ENCODE measurements around the gene SPATA9.
"Not testable (repeated sequence)": the region's sequence is repeated elsewhere in the genome, so short reads cannot be mapped to it uniquely, and the experiment has no call there.

SPATA9 gene

DNA sequence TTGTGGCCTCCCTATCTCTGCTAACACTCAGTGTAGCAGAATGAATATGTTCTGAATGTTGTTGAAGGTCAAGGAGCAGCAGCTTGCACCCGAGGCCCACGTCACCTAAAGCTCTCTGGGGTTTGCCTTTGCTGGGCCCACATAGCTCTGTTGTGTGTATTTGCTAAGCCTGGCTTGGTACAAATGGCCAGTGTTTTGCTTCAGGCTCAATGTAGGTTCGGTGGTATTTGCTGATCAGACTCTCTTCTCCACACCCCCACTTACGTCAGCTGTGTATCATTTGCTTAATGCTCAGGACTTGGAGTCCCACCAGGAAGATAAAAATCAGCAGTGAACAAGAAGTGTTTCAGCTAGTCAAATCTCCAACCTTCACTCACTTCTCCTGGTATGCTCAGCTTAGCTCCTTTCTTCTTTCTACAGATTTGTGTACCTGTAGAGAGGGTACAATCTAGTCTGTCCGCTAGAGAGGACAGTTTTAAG lies 41.0 kb downstream of the SPATA9 start:
- no peak for DNase-seq

DNA sequence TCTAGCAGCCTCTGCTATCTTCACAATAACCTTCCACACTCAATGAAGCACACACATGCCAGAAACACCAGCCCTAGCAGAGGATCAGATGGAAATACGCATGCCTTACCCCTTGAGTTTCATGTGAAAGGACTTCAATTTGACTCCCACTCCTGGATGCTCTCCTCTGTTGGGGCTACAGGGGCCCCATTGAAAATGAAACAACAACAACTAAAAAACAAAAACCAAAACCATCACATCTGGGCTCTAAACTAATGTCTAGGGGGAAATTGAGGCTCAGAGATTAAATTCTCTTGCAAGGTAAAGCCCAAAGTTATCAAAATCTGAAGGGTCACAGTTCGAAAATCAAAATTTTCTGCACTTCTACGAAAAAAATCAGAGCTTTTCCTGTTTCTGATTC lies 44.2 kb downstream of the SPATA9 start:
- no peak for DNase-seq

DNA sequence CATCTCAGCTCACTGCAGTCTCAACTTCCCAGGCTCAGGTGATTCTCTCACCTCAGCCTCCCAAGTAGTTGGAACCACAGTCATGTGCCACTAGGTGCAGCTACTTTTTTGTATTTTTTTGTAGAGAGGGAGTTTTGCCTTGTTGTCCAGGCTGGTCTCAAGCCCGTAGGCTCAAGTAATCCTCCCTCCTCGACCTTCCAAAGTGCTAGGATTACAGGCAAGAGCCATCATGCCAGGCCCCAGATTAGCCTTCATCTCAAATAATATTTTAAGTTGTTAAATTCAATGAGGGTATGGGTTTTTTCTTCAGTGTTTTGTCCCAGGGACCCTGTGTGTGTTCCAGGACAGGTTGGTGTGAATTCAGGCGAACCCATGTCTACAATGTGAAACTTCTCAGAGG lies 48.7 kb downstream of the SPATA9 start:
- no peak for DNase-seq

DNA sequence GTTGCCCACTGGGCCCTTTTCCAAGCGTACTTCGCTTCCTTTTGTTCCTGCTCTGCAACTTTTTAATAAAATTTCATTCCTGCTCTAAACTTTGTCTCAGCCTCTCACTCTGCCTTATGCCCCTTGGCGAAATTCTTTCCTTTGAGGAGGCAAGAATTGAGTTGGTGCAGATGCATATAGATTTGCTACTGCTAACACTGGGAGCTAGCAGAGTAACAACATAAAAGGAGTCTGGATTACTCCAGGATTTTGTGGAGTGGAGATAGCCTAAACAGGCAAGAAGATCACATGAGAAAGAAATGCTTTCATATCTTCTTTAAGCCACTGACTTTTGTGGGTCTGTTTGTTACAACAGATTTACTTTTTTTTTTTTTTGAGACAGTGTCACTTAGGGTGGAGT lies 49.1 kb downstream of the SPATA9 start:
- no peak for DNase-seq

DNA sequence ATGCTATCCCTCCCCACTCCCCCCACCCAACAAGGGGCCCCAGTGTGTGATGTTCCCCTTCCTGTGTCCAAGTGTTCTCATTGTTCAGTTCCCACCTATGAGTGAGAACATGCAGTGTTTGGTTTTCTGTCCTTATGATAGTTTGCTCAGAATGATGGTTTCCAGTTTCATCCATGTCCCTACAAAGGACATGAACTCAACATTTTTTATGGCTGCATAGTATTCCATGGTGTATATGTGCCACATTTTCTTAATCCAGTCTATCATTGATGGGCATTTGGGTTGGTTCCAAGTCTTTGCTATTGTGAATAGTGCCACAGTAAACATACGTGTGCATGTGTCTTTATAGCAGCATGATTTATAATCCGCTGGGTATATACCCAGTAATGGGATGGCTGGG lies 49.8 kb downstream of the SPATA9 start:
- DNase-seq = not testable (repeated sequence)

DNA sequence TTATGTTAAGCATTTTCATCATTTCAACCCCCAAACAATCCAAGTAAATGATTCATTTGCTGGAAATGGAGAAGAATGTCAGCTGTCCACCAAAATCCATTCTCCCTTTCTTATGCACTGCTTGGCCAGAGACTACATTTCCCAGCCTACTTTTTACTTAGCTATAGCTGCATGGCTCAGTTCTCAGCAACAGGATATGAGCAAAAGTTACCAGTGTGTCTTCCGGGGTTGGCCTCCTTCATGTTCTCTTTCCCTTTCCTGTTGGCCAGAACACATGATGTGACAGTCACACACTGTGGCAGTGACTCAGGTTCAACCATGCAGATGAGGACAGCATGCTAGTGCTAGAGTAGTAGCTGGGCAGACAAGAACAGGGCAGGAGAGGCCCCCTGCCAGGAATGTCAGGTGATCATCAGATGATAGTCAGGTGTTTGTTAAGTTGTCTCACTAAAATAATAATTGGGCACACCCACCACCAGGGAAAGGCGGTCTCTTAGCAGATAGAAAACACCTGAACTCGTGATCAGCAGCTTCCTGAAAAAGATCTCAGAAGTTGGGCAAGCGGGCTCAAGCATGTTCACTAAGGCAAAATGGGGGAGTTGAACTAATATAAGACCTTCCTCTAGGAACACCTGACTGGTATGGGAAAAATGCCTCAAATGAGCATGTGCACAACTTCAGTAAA lies 50.7 kb downstream of the SPATA9 start:
- DNase-seq = peak; percentile 22

DNA sequence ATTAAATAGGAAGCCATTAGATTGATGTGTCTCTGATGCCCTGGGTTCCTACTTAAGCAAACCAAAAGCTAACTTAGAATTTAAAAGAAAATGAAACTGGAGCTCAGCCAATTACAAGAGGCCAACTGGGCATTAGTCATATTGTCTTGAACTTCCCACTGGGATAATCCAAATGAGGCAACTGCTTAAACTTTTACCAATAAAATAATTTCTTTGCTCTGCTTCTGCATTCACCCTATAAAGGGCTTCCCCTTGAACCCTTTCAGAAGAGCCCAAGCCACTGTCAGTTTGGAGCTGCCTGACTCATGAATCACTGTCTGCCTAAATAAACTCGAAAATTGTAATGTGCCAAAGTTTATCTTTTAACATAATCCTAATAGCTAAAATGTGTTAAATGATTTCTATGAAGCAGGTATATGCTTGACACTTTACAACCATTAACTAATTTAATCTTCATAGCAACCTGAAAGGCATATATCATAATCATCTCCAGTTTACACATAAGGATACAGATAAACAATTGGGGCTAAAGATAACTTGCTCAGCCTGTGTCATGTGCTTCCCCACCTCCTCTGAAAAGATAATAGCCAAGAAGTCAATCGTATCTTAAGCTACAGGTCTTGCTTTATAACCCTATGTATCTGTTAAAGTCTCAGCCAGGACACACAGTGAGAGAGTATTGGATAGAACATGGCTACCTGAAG lies 51.4 kb downstream of the SPATA9 start:
- DNase-seq = no peak

DNA sequence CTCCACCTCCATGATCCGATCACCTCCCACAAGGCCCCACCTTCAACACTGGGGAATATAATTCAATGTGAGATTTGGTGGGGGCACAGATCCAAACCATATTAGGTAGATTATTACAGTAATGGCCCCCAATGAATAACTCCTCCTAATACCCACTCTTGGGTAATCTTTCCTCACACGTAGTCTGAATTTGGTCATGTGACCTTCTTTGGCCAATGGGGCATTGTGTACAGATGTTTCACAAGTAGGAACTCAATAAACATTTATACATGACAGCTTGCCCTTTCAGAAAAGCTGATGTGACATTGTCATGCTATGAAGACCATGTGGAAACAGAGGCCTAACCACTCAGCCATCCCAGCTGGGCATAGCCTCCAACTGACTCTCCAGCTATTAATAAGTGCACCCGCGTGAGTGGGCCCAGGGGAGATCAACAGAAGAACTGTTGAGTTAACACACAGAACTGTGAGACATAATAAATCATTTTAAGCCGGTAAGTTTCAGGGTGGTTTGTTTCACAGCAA lies 52.3 kb downstream of the SPATA9 start:
- DNase-seq = no peak

DNA sequence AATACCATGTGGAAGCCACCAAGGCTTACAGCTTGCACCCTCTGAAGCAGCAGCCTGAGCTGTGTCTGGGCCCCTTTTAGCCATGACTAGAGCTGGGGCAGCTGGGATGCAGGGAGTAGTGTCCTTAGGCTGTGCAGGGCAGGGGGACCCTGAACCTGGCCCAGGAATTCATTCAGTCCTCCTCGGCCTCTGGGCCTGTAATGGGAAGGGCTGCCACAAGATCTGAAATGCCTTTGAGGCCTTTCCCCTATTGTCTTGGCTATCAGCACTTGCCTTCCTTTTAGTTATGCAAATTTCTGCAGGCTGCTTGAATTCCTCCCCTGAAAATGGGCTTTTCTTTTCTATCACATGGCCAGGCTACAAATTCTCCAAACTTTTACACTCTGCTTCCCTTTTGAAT lies 53.9 kb downstream of the SPATA9 start:
- DNase-seq = no peak

DNA sequence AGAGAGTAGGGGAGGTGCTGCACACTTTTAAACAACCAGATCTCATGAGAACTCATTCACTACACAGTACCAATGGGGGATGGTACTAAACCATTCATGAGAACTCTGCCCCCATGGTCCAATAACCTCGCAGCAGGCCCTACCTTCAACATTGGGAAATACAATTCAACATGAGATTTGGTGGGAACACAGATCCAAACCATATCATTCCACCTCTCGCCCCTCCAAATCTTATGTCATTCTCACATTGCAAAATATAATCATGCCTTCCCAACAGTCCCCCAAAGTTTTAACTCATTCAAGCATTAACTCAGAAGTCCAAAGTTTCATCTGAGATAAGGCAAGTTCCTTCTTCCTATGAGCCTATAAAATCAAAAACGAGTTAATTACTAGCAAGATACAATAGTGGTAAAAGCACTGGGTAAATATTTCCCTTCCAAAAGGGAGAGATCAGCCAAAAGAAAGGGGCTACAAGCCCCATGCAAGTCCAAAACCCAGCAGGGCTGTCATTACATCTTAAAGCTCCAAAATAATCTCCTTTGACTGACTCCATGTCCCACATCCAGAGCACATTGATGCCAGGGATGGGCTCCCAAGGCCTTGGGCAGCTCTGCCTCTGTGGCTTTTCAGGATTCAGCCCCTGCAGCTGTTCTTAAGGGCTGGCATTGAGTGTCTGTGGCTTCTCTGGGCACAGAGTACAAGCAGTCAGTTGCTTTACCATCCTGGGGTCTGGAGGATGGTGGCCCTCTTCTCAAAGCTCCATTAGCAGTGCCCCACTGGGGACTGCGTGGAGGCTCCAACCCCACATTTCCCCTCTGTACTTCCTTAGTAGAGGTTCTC lies 54.6 kb downstream of the SPATA9 start:
- no peak for DNase-seq

DNA sequence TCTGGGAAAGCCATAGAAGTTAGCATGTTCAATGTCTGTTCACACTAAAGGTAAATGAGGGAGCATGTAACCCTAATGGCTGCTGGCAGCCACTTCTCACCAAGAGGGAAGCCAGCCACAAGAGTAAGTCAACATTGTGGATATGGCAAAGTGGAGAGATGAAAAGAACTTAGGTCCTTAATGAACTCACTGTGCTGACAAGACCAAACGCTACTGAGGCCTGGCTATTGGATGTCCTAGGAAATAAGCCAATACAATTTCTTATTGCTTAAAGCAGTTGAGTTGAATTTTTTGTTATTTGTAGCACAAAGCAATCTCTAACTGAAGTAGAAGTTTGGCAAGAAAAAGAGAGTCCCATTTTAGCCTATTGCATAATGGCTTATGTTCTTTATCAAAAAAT lies 56.1 kb downstream of the SPATA9 start:
- no peak for DNase-seq

DNA sequence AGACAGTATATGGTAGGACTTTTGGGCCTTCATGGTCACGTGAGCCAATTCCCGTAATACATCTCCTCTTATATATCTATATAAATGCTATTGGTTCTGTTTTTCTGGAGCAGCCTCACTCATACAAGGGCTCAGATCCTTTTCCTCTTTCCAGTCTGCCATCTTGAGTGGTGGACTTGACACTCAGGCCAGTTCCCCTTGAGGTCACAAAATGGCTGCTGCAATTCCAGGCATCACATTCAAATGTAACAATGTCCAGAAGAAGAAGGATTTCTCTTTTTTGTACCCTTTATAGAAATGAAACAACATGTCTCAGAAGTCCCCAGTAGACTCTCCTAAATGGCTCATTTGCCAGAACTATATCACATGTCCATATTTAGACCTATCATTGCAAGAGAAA lies 58.4 kb downstream of the SPATA9 start:
- no peak for DNase-seq

DNA sequence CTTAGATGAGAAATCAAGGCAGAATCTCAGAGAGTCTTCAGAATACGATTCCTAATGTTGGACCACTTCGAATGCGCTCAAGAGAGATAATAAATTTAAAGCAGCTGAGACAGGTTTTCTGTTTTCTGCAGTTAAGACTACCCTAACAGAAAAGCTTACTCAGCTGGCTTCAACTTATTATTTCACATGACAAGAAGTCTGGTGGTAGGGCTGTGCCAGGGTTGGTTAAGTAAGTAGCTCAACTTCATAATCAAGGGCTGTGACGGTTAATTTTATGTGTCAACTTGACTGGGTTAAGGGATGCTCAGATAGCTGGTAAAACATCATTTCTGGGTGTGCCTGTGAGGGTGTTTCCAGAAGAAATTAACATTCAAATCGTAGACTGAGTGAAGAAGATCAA lies 59.1 kb downstream of the SPATA9 start:
- DNase-seq = no peak

DNA sequence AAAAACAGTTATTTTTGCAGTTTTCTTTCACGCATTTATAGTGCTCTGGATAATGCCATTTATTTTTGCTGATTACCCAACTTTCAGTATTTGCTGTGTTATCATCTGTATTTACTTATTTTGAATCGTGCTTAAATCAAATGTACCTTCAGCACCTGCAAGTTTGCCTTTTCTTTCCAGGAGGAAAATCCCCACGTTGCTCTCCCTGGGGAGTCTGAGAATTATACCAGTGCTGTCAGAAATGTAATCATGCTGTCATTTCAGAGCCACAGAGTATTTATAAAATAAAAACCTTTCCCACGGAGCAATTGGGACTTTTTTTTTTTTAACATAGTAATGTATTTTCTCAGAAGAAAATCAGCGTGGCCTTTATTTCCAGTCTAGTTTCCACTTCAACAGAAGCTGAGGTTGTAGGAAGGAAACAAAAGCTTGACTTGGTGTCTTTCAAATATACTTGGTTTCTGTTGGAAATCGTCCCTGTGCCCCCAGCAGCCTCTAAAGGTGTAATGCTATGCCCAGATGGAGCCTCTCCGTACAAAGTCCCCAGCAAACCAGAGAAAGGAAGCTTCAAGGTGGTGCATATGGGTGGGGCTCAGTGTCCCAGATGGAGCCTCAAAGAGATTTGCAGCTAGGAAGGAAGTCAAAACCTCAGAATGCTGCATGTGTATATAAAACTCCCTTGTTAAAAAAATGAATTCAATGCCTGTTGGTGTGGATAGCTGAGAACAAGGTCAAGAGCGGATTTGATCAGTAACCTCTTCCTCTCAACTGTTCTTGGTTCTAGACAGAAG lies 60.8 kb downstream of the SPATA9 start:
- DNase-seq = no peak

DNA sequence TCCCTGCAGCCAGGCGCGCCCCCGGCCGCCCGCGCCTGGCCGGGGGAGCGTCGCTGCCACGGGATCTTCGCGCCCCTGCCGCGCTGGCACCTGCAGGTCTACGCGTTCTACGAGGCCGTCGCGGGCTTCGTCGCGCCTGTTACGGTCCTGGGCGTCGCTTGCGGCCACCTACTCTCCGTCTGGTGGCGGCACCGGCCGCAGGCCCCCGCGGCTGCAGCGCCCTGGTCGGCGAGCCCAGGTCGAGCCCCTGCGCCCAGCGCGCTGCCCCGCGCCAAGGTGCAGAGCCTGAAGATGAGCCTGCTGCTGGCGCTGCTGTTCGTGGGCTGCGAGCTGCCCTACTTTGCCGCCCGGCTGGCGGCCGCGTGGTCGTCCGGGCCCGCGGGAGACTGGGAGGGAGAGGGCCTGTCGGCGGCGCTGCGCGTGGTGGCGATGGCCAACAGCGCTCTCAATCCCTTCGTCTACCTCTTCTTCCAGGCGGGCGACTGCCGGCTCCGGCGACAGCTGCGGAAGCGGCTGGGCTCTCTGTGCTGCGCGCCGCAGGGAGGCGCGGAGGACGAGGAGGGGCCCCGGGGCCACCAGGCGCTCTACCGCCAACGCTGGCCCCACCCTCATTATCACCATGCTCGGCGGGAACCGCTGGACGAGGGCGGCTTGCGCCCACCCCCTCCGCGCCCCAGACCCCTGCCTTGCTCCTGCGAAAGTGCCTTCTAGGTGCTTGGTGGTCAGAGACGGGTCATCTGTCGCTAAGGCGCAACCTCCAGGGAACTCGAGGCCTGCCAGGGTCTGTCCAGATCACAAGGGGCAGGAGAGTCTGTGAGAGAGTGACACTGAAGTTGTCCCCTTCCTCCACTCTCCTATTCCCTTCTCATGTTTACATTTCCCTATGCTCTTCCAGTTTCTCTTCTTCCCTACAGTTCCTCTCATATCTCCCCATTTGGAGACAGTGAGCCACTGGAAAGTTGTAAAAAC lies 61.6 kb downstream of the SPATA9 start:
- DNase-seq = no peak

DNA sequence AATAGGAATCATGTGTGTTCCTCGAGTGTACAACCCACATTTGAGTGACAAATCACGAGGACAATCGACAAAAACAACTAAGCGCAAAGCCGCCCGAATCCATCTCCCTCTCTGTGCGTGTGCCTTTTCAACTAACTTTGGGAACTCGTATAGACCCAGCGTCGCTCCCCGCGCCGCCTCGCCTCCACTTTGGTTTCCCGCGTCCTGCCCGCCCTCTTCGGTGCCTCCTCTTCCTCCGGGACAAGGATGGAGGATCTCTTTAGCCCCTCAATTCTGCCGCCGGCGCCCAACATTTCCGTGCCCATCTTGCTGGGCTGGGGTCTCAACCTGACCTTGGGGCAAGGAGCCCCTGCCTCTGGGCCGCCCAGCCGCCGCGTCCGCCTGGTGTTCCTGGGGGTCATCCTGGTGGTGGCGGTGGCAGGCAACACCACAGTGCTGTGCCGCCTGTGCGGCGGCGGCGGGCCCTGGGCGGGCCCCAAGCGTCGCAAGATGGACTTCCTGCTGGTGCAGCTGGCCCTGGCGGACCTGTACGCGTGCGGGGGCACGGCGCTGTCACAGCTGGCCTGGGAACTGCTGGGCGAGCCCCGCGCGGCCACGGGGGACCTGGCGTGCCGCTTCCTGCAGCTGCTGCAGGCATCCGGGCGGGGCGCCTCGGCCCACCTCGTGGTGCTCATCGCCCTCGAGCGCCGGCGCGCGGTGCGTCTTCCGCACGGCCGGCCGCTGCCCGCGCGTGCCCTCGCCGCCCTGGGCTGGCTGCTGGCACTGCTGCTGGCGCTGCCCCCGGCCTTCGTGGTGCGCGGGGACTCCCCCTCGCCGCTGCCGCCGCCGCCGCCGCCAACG lies 62.5 kb downstream of the SPATA9 start, which contains the start of gene GPR150:
Gene GPR150 (plus strand): TSS at position 58 of the 840 bp plus-strand sequence. CDS start 189 bp downstream, at position 247.
- no peak for DNase-seq

DNA sequence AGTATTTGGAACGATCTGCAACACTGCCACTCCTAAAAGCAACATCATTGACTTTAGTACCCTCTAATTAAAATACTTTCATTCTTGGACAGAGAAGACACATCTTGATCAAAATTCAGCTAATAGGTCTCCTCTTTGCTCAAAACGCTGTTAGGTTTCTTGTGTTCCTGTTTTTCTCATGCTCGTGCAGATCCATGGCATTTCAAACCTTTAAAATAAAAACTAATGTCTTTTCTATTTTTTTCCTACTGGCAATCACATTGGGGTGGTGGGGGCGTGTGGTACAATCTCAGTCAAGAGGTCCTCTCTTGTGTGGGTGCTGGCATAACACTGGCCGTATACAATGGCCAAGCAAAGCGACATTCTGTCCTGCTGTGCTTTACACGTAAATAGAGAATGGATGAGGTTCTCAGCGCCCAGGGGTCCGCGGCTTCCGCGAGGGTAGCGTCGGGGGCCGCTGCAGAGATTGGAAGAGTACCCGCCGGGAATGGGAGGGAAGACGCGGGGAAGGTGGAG lies 63.2 kb downstream of the SPATA9 start:
- DNase-seq = no peak

DNA sequence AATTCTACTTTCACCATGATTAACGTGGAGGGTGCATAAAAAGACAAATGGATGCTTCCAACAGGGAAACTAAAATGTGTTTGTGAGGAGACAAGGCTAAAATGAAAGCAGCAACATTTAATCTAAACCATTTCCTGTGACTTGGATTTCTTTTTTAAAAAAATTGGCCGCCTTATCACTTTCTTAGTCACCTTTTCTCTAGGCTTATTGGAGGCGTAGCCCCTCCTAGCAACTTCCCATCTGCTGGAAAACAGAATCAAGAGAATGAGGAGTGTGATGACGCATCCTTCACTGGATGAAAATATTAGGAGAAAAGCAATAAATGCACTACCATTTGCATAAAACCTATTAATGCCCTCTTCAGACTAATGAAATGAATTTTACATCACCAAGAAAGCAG lies 63.7 kb downstream of the SPATA9 start:
- DNase-seq = no peak

DNA sequence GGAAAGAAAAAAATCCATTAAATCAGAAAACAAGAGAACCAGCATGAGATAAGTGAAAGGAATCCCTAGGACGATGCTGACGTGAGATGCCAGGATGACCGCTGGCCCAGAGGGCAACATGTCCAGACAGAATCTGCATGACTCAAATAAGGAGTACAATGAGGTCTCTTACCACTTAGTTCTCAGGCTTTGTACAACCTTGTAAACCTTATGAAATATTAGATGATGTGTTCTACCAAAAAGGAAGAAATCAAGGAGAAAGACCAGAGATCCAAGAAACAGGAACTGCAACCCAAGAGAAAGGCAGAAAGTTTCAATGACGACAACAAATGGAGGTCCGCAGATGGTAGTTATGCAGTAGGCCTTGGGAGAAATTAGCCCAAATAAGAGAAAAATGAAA lies 65.7 kb downstream of the SPATA9 start:
- DNase-seq = no peak

DNA sequence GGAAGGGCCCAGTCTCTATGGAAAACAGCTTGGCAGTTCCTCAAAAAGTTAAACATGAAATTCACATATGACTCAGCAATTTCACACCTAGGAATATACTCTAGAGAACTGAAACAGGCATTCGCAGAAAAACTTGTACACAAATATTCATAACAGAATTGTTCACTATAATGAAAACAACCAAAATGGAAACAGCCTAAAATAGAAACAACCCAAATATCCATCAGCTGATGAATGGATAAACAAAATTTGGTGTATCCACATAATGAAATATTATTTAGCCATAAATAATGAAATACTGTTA lies 67.7 kb downstream of the SPATA9 start:
- no peak for DNase-seq
